Suppressor macrophage treated with lipopolysaccharide for 1 hour (primary cell): Measurements from ENCODE around the gene GFOD1.
A peak's percentile ranks its signal among the peaks of the same experiment; 100 is the strongest.
"Not testable (repeated sequence)": the region's sequence is repeated elsewhere in the genome, so short reads cannot be mapped to it uniquely, and the experiment has no call there.

Experiments
- DNase-seq, 3 donors: peaks; one replicate each; pipeline ENCODE4 v3.0.0-alpha.2; 2020 to 2022

Gene GFOD1

DNA sequence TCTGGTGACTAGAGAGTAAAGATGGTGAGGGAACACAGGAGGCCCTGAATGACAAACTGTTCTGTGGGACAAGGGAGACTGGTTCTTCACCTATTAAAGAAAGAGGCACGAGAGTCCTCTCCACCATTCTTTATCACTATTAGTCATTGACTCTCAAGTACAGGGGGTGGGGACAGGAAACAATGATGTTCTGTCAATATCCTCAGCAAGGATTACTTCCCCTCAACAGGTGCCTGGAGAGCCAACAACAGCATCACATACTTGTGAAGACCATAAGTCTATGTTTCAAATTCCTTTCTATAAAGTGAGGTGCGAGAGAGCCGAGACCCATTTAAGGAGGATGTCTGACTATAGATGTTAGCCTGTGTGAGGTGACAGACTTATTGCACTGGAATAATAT, 86.6 kb downstream of the GFOD1 start:
- no peak for DNase-seq

DNA sequence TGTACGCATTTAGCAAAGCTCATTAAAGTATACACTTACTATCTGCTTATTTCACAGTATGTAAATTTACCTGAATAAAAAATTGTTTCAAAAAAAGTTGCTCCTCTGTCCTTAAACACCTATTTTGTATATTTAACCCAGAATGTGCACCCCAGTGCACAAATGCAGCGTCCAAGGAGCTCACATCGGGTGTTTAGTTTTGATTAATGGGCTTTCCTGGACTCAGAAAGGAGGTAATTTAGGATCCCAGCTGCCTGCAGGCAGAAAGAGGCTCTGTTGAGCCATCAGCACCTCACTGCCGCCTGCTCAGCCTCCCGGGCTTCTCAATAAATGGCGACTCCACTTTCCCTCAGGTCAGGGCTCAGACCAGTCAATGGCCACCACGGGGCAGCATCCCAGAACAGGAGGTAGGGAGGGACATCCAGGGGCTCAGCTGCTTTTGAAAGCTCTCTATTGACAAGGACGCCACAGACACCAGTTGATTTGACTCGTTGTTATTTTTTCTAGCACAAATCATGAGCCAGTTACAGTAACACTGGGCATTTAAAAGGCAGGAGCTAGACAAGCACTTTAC, 88.9 kb downstream of the GFOD1 start:
- no peak for DNase-seq

DNA sequence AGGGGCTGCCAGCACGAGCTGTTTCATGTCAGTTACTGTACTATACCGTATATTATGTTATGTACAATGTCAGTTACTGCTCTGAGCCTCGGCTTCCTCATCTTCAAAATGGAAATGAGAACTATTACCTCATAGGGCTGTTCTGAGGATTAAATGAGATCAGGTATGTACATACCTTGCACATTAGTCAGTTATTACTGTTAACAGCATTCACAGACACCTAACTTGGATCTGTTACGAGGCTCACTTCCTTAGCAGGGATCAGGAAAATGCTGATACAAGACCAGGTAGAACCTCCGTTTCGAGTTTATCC, 89.4 kb downstream of the GFOD1 start:
- DNase-seq = no peak

DNA sequence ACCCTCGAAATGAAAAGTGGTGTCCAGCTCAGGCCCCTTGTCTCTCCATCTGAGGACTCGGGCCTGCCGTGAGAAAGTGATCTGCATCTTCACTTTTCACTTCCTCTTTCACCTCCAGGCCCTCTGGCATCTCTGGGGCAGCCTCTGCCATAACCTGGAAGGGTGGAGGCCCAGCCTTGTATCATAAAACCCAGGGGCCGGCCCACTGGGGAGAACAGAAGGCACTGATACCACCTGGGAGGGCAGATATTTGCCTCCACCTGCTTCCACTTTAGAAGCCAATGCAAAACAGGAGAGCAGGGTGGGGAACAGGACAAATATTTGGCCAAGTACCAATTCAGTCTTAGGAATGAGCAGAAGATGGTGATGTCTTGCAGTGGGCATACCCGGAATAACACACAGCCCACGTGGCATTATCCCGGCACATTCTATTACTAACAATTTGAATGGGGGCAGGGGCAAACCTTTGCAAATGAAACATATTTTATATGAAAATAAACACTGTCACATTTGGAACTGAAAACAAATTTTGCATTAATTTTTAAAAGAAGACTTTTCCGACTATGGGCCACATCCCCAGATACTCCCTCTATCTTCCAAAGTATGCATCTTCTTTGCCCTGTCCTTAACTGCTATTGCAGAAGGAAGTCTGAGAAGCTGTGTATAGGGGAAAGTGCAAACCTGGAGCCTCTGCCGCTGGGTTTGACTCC, 89.9 kb downstream of the GFOD1 start:
- DNase-seq = peak in 1 of 3 donors; percentile 35

DNA sequence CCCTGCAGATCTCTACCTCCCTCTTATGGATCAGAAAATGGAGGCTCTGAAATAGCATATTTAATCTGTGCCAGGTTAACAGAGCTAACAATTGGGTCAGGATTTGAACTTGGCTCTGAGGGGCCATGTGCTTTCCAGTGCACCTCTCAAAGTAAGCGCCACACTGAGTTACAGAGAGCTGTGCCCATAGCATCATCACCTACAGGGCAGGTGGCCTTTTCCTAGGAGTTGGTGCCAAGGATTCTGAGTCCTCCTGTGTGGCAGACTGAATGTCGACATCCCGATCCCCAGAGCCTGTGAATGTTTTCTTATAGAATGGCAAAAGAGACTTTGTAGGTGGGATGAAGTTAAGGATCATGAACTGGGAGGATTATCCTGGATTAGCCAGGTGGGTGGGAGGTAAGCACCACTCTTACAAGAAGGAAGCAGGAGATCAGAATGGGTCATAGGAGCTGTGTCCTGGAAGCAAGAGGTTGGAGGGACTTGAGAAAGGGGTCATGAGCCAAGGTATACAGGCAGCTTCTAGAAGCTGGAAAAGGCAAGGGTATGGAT, 91.1 kb downstream of the GFOD1 start:
- DNase-seq = no peak

DNA sequence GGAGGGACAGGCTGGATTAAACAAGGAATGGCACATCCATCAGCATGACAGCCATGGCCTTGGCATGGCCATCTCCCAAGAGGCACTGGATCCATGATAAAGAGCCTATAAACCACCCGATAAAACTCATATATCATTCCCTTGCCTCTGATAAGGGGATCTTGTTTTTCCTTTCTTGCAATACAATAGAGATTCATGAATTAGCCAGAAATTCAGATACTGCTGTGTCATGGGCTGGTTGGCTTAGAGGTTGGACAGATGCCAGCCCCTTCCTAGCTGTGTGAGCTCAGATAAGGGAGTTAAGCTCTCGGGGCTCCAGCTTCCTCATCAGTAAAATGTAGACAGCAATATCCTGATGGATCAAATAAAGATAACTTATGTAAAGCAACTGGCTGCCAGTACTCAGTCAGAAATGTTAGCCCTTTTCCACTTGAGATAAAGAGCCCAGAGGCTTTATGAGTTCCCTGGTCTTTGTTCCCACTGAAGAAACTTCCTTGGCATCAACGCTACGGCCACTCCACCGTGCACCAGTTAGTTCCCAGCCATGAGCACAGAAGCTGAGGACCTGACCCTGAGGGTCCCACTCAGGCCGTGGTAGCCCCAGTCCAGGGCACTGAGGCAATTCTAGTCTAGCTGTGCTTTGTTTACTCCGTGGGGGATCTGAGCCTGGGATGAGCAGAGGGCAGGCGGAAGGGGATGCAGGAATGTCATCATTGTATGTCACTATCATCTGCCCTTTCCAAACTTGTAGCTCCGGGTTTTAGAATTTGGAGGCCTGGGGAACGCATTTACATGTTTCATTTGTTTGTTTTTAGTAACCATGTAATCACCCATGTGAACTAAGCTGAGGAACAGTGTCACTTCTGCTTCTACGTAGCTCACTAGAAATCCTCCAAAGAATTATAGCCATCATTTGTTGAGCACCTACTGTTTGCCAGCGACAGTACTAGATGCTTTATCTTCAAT, 91.8 kb downstream of the GFOD1 start:
- peak; percentile 65 to 80 (median 67) for DNase-seq

DNA sequence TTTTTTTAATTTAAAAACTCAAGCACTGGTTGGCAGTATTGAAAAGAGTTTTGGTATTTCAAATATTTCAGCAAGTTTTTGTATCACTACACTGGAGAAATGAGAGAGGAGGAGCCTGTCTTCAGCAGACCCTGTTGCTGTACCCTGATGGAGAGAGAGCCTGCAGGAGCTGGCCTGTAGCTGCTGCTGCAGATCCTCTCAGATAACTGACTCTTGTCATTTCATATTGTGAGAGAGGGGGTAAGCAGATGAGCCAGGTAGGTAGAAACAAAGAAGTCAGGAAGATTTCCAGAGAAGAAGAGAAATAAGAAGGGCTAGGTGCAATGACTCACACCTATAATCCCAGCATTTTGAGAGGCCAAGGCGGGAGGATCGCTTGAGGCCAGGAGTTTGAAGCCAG, 94.9 kb downstream of the GFOD1 start:
- DNase-seq = no peak

DNA sequence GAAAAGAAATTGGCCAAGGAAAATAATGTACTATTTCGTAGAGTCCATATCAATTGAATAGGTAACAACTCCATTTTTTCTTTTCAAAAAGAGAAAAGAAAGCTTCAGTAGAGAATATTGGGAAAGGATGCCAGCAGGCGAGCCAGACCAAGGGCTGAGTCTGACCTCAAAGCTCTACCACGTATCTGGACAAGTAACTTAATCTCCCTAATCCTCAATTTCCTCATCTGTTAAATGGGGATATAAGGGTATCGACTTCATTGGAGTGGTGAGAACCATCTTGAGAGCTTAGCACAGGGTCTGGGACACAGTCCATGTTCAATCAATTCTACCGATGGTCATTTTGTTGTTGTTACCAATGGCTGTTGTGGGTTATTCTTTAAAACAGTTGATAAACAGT, 95.9 kb downstream of the GFOD1 start:
- no peak for DNase-seq

DNA sequence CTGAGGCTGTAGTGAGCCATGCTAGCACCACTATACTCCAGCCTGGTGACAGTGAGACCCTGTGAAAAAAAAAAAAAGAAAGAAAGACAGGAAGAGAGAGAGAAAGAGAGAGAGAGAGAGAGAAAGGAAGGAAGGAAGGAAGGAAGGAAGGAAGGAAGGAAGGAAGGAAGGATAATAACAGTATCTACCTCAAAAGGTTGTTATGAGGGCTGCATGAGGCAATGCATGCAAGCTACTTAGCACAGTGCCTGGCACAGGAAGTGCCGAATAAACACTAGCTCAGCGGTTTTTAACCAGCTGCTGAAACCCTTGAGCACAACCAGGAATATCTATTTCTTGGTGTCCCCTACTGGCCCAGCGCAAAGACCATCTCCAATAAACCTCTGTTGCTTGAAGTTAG, 96.7 kb downstream of the GFOD1 start:
- no peak for DNase-seq

DNA sequence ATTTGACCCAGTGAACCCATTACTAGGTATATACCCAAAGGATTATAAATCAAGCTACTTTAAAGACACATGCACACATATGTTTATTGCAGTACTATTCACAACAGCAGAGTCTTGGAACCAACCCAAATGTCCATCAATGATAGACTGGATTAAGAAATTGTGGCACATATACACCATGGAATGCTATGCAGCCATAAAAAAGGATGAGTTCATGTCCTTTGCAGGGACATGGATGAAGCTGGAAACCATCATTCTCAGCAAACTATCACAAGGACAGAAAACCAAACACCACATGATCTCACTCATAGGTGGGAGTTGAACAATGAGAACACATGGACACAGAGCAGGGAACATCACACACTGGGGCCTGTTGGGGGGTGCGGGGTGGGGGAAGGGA, 98.2 kb downstream of the GFOD1 start:
- DNase-seq = not testable (repeated sequence)

DNA sequence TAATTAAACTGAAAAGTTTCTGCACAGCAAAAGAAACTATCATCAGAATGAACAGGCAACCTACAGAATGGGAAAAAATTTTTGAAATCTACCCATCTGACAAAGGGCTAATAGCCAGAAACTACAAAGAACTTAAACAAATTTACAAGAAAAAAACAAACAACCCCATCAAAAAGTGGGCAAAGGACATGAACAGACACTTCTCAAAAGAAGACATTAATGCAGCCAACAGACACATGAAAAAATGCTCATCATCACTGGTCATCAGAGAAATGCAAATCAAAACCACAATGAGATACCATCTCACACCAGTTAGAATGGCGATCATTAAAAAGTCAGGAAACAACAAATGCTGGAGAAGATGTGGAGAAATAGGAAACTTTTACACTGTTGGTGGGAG, 98.6 kb downstream of the GFOD1 start:
- not testable (repeated sequence) for DNase-seq

DNA sequence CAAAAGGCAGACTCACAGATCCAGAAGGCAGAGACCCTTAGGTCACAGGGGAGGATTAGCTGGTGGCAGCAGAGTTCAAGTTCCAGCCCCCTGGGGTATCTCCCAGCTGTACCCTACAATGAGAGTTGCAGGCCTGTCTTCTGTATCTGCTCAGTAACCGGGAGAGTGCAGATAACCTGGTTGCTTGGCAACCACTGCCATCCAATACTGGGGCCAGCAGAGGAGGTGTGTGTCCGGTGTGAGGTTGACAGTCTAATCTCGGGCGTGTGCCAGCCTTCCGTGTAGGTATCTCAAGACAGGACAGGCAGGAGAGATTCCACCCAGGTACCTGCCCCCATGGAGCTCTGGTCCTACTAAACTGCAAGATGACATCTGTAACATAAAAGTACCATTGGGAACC, 102.4 kb downstream of the GFOD1 start:
- DNase-seq = no peak

DNA sequence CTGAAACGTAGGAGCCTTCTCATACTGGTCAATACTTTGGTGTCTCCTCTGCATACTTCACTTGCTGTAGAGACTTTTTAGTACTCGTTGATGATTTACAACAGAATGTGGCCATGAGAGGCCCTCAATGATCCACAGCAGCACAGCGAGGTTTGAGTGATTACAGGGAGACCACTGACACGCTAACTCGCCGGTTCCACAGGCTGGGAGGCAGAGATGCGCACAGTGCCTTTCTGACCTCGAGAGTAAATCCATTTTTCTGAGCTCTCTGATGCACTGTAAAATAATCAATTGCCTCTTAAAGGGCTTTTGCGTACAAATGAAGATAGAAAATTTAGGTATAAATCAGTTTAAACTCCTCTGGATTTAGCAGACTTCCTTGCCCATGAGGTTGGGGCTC, 102.9 kb downstream of the GFOD1 start:
- no peak for DNase-seq

DNA sequence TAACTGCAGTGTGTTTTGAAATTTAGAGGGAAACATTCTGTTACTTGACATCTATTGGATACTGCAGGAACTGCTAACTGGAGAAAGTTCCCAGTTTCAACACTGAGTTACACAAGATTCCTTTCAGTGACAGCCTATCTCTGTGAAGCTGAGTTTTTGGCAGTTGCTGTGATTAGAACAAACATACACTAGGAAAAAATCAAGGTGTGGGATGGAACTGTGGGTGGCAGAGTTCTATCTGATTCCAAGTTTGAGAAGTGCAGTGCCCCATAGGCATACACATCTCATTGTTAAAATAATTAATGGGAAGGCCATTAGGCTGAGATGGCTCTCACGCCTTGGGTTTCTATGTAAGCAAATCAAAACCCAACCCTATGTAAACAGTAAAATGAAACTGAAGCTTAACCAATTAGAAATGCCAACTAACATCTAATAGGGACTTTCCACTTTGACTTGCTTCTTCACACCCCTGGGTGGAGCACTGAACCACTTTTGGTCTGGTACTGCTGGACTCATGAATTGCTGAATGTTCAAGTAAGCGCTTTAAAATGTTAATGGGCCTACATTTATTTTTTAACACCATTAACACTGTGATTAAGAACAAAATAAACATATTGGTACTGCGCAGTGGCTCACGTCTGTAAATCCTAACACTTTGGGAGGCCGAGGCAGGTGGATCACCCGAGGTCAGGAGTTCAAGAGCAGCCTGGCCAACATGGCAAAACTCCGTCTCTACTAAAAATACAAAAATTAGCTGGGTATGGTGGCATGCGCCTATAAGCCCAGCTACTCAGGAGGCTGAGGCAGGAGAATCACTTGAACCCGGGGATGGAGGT, 103.9 kb downstream of the GFOD1 start:
- DNase-seq = peak; percentile 69 to 86 (median 69)

DNA sequence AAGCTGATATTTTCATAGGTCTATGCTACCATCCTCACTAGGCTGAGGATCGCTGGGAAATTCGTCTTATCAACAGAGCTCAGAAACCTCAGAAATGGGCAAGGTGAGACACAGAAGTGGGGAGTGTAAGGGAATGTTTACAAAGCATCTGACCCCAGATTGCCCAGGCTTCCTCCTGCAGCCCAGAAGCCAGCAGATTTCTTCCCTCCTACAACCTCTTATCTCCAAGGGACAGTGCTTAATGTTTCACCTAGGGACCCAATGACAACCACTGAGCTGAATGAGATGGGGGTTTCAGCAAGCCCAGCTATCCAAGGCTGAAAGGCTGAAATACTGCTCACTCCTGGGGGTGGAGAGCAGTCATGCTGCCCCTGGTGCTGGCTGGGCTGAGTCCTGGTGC, 106.6 kb downstream of the GFOD1 start:
- DNase-seq = no peak

DNA sequence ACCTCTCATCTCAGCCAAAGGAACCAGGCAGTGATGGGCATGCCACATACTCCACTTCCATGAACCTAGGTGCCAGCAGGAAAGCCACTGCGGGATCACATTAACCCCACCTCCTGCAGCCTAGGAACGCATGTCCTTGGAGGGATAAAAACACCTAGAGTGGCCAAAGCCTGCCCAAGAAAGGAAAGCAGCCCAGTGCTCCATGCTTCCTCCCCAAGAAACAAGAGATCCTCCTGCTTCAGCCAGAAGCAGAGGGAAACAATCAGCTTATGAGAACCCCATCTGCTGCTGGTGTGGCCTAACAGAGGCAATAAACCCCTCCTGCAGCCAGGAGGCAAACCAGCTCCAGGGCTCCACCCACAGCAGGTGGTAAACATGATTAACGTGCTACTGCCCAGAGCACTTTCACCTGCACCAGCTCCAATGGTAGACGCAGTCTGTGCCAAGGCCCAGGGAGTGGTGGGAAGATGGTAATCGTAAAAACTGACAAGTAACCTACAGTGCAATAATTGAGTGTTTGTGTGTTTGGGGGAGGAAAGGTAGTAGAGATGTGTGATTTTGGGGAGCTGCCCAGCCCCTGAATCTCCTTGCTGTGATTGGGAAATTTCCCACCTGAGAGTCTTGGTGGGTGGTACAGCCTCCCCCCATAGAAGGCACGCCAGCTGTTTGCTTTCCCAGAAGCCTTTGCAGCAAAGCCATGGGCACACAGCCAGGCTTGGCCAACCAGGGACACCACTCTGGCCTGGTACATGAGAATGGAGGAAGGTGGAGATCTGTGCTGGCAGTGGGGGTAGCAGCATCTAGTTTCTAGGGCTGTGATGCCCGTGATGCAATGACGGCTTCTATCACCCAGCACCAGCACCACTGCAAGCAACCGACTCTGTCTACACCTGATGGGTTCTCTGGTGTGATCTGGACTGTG, 108.5 kb downstream of the GFOD1 start:
- DNase-seq = no peak

DNA sequence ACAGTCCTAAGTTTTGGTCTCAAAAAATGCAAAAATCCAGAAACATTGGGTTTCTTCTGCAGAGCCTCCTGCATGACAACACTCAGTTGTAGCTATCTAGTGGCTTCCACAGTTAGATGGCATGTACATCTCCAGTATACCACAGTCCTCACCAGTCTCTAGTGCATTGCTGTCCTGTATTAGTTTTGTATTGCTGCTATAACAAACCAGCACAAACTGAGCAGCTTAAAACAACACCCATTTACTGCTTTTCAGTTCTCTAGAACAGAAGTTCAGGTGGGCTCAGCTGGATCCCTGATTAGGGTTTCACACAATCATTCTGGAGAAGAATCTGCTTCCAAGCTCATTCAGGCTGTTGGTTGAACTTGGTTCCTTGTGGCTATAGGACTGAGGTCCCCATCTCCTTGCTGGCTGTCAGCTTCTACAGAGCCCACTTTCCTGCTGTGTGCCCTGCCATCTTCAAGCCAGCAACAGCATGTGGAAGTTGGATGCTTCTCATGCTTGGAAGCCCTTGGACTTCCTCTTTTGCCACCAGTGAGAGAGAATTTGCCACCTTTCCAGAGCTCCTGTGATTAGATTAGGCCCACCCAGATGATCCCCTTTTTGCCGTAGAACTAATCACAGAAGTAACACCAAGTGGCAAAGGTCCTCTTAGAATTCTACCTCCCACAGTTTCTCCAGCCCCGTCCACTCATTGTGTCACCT, 110.2 kb downstream of the GFOD1 start:
- peak in 1 of 3 donors; percentile 12 for DNase-seq

DNA sequence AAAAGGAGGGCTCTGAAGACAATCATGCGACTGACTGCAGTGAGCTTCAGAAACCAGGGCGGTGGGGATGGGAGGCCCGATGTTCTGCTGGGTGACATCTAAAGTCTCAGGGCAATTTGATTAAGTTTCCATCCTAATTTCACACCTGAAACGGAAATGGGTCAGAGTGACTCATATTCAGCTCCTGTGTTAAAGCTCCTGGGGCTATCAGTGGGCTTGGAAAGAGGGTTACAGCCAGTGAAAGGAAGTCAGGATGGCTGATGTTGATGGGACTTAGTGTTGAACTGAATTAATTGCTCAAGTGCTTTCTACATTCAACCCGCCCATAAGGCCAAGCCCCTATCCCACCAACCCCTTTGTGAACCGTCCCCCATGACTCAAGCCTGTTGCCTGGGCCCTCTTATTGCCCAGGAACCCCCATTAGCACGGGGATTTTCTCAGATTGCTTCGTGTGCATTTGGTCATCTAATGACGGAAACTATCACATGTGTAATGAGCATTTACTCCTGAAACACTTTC, 112.0 kb downstream of the GFOD1 start:
- no peak for DNase-seq

DNA sequence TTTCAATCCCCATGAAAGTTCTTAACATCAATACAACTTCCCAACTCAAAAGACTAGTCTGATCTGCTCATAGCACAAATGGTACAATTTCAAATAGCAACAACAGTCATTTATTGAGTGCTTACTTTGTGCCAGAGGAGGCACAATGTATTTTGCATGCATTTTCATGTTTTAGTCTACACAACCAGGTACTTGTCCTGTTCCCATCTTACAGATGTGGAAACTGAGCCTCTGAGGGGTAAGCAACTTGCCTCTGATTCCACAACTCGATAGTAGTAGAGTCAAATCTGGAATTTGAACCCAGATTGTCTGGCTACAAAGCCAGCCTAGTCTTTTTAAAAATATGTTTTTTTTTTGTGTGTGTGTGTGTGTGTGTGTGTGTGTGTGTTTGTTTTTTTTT, 113.5 kb downstream of the GFOD1 start:
- DNase-seq = no peak

DNA sequence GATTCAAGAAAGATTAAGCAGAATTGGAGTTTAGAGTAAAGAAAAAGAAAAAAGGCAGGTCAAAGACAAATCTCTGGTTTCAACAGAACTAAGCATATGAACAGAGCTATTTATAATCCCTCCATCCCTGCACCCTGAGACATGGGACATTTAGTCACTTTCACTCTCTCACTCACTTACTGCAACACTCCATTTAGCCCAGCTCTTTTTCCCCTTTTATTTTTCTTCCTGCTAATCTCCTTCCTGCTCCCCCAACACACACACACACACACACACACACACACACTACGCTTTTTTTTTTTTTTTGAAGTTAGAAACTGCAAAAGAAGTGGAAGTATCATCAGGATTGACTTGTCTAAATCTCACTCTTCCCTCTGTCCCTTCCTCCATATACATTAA, 113.9 kb downstream of the GFOD1 start:
- DNase-seq = peak; percentile 51 to 69 (median 61)
